Parathyroid adenoma (tissue), 2 donors: ENCODE measurements around the gene RPL29.
A peak's percentile ranks its signal among the peaks of the same experiment; 100 is the strongest.

Experiments used
- H2AFZ ChIP-seq: fragments of 300-600 bp; sonication (generic); one replicate; pipeline ENCODE4 v1.7.0; 2017; ENCODE audit warnings: antibody characterized with exemption, mild to moderate bottlenecking
- H3K27ac ChIP-seq: fragments of 300-600 bp; sonication (generic); one replicate; pipeline ENCODE4 v1.7.0; 2017
- H3K27me3 ChIP-seq: fragments of 300-600 bp; sonication (generic); one replicate; pipeline ENCODE4 v1.7.0; 2017; ENCODE audit warnings: low read length; ENCODE audit not compliant: control insufficient read depth, insufficient read depth
- H3K36me3 ChIP-seq: fragments of 300-600 bp; sonication (generic); one replicate; pipeline ENCODE4 v1.7.0; 2017; ENCODE audit warnings: low read length; ENCODE audit not compliant: control insufficient read depth, insufficient read depth
- H3K4me1 ChIP-seq: fragments of 300-600 bp; sonication (generic); one replicate; pipeline ENCODE4 v1.7.0; 2017; ENCODE audit warnings: control low read depth
- H3K4me2 ChIP-seq: fragments of 300-600 bp; sonication (generic); one replicate; pipeline ENCODE4 v1.7.0; 2017; ENCODE audit warnings: low read length
- H3K4me3 ChIP-seq: fragments of 300-600 bp; sonication (generic); one replicate; pipeline ENCODE4 v1.7.0; 2017; ENCODE audit warnings: low read depth, low read length
- H3K79me2 ChIP-seq: fragments of 300-600 bp; sonication (generic); one replicate; pipeline ENCODE4 v1.7.0; 2017; ENCODE audit warnings: control low read depth
- H3K9ac ChIP-seq: fragments of 300-600 bp; sonication (generic); one replicate; pipeline ENCODE4 v1.7.0; 2017; ENCODE audit warnings: mild to moderate bottlenecking
- H3K9me3 ChIP-seq: fragments of 300-600 bp; sonication (generic); one replicate; pipeline ENCODE4 v1.7.0; 2017; ENCODE audit warnings: low read length; ENCODE audit not compliant: control insufficient read depth
- TF ChIP-seq, protein P1 (sequence below): fragments of 300-600 bp; sonication (generic); IDR thresholded peaks from one replicate; pipeline ENCODE4 v1.7.0; 2017; ENCODE audit warnings: antibody characterized with exemption, mild to moderate bottlenecking
- donor health status: primary hyperparathyroidism.

The RPL29 gene

DNA sequence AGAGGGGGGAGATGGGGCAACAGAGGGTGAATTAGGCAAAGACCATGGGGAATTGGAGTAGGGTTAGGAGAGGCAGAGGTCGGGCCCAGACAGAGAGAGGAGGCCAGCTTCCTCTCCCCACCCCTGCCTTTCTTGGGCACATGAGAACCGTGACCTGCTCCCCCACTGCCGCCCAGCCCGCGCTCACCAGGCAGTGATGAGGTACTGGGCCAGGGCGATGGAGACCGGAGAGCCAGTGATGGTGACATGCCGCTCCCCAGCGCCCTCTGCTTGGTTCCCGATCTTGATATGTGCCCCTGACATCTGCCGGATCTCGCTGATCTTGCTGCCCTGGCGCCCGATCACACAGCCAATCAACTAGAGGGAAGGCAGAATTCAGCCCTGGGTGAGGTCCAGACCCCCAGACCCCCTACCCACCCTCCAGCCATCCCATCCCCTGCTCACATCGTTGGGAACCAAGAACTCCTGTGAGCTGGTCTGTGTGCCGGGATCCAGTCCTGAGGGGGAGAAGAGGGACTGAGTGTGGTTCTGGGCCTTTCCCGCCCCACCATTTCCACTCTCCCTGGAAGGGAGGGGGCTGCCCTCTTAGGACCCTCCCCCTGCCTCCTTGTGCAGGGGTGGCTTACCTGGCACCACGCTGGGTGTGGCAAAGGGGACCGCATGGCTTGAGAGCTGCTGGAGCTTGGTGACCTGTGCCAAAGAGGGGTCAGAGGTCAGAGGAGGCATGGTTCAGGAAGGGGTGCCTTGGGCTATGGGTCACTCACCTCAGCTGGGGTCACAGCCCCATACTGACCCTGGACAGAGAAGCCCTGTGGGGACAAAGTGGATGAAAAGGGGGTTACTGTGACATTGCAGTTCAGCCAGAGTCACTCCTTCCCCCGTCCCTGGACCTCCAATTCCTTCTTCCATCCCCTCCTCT lies 36.8 kb downstream of the RPL29 start:
- Histone ChIP-seq H3K4me2 (no peak overlapping the region), H3K36me3 (no peaks in the 10 kb centered on the region), H3K9ac (no peak overlapping the region), H3K4me1 (peaks cover 5% of the 10 kb centered on the region), H3K9me3 (no peaks in the 10 kb centered on the region), H3K27me3 (no peaks in the 10 kb centered on the region), H2AFZ (no peak overlapping the region), H3K27ac (no peak overlapping the region), H3K79me2 (no peaks in the 10 kb centered on the region), H3K4me3 (no peak overlapping the region)
- TF ChIP-seq, protein P1, sequence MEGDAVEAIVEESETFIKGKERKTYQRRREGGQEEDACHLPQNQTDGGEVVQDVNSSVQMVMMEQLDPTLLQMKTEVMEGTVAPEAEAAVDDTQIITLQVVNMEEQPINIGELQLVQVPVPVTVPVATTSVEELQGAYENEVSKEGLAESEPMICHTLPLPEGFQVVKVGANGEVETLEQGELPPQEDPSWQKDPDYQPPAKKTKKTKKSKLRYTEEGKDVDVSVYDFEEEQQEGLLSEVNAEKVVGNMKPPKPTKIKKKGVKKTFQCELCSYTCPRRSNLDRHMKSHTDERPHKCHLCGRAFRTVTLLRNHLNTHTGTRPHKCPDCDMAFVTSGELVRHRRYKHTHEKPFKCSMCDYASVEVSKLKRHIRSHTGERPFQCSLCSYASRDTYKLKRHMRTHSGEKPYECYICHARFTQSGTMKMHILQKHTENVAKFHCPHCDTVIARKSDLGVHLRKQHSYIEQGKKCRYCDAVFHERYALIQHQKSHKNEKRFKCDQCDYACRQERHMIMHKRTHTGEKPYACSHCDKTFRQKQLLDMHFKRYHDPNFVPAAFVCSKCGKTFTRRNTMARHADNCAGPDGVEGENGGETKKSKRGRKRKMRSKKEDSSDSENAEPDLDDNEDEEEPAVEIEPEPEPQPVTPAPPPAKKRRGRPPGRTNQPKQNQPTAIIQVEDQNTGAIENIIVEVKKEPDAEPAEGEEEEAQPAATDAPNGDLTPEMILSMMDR: no peak

DNA sequence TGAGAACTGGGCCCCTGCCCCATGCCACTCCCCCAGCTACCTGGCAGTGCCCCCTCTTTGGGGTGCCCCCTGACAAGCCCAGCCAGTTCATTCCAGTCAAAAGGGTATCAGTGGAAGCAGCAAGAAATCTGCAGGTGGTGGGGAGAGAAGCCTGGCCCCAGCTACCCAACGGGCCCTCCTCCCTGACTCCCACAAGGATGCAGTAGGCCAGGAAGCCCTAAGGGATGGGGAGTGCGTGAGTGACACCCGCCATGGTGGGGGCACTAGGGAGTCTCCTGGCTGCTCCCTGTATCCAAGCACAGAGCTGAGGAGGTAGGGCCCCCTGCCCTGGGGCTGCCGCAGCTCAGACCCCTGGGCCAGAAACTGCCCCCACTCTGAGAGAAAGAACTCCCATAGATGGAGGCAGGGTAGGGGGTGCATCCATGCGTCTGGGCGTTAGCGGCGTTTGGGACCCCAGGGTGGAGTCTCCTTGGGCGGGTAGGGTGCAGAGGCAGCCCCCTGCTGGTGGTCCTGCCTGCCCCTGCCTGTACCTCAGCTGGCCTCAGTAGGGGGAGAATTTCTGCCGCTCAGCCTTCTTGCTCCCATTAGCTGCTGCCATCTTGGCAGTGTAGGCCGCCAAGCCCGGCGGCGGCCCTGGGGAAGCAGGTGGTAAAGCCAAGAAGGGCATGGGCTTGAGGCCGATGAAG lies 38.0 kb downstream of the RPL29 start:
- Histone ChIP-seq H3K4me1 (peaks cover 15% of the 10 kb centered on the region), H3K79me2 (no peaks in the 10 kb centered on the region), H3K4me3 (no peak overlapping the region), H3K4me2 (no peak overlapping the region), H3K9me3 (no peaks in the 10 kb centered on the region), H2AFZ (no peak overlapping the region), H3K27ac (no peak overlapping the region), H3K9ac (no peak overlapping the region), H3K36me3 (no peaks in the 10 kb centered on the region), H3K27me3 (no peaks in the 10 kb centered on the region)
- TF ChIP-seq, protein P1: no peak

DNA sequence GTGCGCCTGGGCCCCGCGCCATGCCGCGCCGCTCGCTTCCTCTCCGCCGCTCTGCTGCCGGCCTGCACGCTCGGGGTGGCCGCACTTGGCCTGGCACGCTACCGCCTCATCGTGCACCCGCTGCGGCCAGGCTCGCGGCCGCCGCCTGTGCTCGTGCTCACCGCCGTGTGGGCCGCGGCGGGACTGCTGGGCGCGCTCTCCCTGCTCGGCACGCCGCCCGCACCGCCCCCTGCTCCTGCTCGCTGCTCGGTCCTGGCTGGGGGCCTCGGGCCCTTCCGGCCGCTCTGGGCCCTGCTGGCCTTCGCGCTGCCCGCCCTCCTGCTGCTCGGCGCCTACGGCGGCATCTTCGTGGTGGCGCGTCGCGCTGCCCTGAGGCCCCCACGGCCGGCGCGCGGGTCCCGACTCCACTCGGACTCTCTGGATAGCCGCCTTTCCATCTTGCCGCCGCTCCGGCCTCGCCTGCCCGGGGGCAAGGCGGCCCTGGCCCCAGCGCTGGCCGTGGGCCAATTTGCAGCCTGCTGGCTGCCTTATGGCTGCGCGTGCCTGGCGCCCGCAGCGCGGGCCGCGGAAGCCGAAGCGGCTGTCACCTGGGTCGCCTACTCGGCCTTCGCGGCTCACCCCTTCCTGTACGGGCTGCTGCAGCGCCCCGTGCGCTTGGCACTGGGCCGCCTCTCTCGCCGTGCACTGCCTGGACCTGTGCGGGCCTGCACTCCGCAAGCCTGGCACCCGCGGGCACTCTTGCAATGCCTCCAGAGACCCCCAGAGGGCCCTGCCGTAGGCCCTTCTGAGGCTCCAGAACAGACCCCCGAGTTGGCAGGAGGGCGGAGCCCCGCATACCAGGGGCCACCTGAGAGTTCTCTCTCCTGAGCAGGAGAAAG lies 39.6 kb downstream of the RPL29 start:
- TF ChIP-seq, protein P1: peak; percentile 51
- H3K79me2 ChIP-seq: no peaks in the 10 kb centered on the region
- H3K4me1 ChIP-seq: peaks cover 15% of the 10 kb centered on the region
- no peak overlapping the region for H3K4me3 ChIP-seq
- no peaks in the 10 kb centered on the region for H3K36me3 ChIP-seq
- H2AFZ ChIP-seq: peak overlapping the region; percentile 86
- H3K9ac ChIP-seq: no peak overlapping the region
- H3K27me3 ChIP-seq: no peaks in the 10 kb centered on the region
- H3K4me2 ChIP-seq: peak overlapping the region; percentile 31
- H3K27ac ChIP-seq: no peak overlapping the region
- H3K9me3 ChIP-seq: no peaks in the 10 kb centered on the region

DNA sequence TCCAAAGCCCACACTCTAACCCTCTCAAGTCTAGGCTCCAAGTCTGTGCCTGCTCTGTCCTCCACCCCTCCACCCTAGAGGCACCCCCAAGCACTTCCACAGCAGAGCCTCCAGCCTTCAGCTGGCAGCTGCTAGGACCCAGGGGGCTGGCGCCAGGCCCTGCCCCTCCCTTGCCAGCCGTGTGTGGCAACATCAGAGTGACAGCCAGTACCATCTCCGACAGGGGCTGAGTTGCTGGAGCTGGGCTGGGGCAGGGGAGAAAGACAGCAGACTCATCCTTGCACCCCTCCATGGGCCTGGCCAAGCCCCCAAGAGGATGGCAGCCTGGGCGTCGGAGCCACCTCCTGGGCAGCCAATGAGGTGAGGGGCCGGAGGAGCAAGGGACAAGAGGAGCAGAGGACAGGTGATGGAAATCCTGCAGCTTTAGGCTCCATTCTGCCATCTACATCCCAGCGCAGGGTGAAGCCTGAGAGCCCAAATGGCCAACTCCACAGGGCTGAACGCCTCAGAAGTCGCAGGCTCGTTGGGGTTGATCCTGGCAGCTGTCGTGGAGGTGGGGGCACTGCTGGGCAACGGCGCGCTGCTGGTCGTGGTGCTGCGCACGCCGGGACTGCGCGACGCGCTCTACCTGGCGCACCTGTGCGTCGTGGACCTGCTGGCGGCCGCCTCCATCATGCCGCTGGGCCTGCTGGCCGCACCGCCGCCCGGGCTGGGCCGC lies 40.4 kb downstream of the RPL29 start, which contains the start of gene GPR62:
Gene GPR62 (plus strand): TSS at position 207 of the 718 bp plus-strand sequence. CDS start 272 bp downstream, at position 479.
- H3K9ac ChIP-seq: no peak within 1 kb of the TSS
- peak within 1 kb of the TSS; percentile 31 for H3K4me2 ChIP-seq
- H3K4me3 ChIP-seq: no peak within 1 kb of the TSS
- no peaks in the 10 kb centered on the region for H3K36me3 ChIP-seq
- no peaks in the 10 kb centered on the region for H3K9me3 ChIP-seq
- no peak within 1 kb of the TSS for H3K27ac ChIP-seq
- peak within 1 kb of the TSS; percentile 86 for H2AFZ ChIP-seq
- H3K27me3 ChIP-seq: no peaks in the 10 kb centered on the region
- TF ChIP-seq, protein P1: no peak
- H3K4me1 ChIP-seq: peaks cover 15% of the 10 kb centered on the region
- H3K79me2 ChIP-seq: no peaks in the 10 kb centered on the region
